Pancreas (tissue), 10 donors: ENCODE measurements around the gene AURKA. TPM values are rescaled to one million over a fixed set of nuclear protein-coding genes. Genes with fewer than 3 reads are reported as not detected.

ENCODE experiments used
- ATAC-seq, 4 donors: fragments of 200-7000 bp; cut with Tn5 transposase; one replicate each; pipeline versions ENCODE4 v1.8.0 to v1.9.1; 2020; ENCODE audit warnings: mild to moderate bottlenecking in 4 of 4, moderate library complexity in 4 of 4
- DNase-seq, 6 donors: peaks; one replicate each; pipeline ENCODE4 v3.0.0-alpha.2; 2020
- FAIRE-seq: peaks from 2 replicates; lab custom pipeline; 2012; peaks lifted over from hg19 to GRCh38; lab: Jason Lieb, UNC
- H3K27ac ChIP-seq, 4 donors: fragments of 200-600 bp; sonication (generic); 1 replicate in 3 of 4; 2 replicates in 1 of 4; pipeline versions ENCODE4 v1.5.0 to v1.8.0; 2020
- H3K27me3 ChIP-seq, 4 donors: fragments of 200-600 bp; one replicate each; pipeline ENCODE4 v1.8.0; 2021
- H3K36me3 ChIP-seq, 3 donors: fragments of 200-600 bp; sonication (generic) in 1 of 3; one replicate each; pipeline versions ENCODE4 v1.5.0 to v1.8.0; 2020 to 2021
- H3K4me1 ChIP-seq, 3 donors: fragments of 200-600 bp; one replicate each; pipeline ENCODE4 v1.8.0; 2021
- H3K4me3 ChIP-seq, 4 donors: fragments of 200-600 bp; sonication (generic) in 2 of 4; one replicate each; pipeline versions ENCODE4 v1.5.0 to v1.8.0; 2020 to 2021
- H3K9me3 ChIP-seq, 4 donors: fragments of 200-600 bp; one replicate each; pipeline ENCODE4 v1.8.0; 2021
- CTCF ChIP-seq, 4 donors: fragments of 200-600 bp; sonication (generic) in 3 of 4; IDR thresholded peaks; one replicate each; pipeline versions ENCODE4 v1.5.0 to v1.8.0; 2021; ENCODE audit warnings: antibody characterized with exemption in 4 of 4
- WGBS, 2 donors: extraction: QIAGEN DNeasy Blood & Tissue Kit; methylation state at CpG; one replicate each; pipeline ENCODE4 v1.1.7; 2013; 5-methylcytosine and 5-hydroxymethylcytosine counted together
- intact Hi-C, 3 donors: fragments of 100-400 bp; cut with DNase I; formaldehyde crosslinking; loops; one replicate each; pipeline versions ENCODE4 v1.11.1 to v1.14.2; 2022
- polyA plus RNA-seq, 2 donors: library from polyadenylated mRNA; stranded (reverse); fragments of 200-250 nt; gene quantifications; one replicate each; pipeline ENCODE4 v1.2.3, GENCODE V29; 2013
- total RNA-seq, 6 donors: library from RNA; stranded (reverse); fragmentation: NEBNext Ultra II Directional in 4 of 6; extraction: Animal tissue kit (Norgen Biotek cat#: 25700) in 4 of 6; gene quantifications; one replicate each; pipeline versions ENCODE4 v1.2.1 to v1.2.4, GENCODE V29; 2021 to 2023
- donor health status: healthy with polysubstance abuse.
- donor health status: DM: no; HTN: no; CAD: no; lungs with moderate emphysema.
- donor health status: DM: no; HTN: no; CAD: no.
- donor health status: control.
- donor health status: control.
- donor health status: Bipolar disorder and iron deficiency.
- donor health status: DM: yes; HTN: yes; CAD: no.
- donor health status: DM: no; HTN: no; CAD: no.
- donor health status: DM: no; HTN: no; CAD: no.
- donor health status: DM: yes; HTN: yes; CAD: no.

The AURKA gene
- total RNA-seq (1 to 10 TPM in 4 of 6 donors, under 1 TPM in 2; 0.51 to 1.9 (median 1.1) TPM), polyA plus RNA-seq (under 1 TPM; 0.61 to 0.80 TPM)

- intact Hi-C loops = no loop called here
- peak; percentile 78 for FAIRE-seq
- Histone ChIP-seq H3K4me1 (peaks cover 12 to 18% (median 16%) of the 10 kb centered on the region in 3 donors), H3K27me3 (no peaks in the 10 kb centered on the region), H3K9me3 (no peaks in the 10 kb centered on the region), H3K27ac (peak within 1 kb of the TSS; percentile 66 to 90 (median 82)), H3K36me3 (peaks cover 0 to 20% (median 19%) of the 10 kb centered on the region in 3 donors), H3K4me3 (peak within 1 kb of the TSS; percentile 54 to 77 (median 70))
- peak; percentile 99 to 100 (median 100) for DNase-seq
- peak; percentile 95 to 98 (median 96) for ATAC-seq
- TF ChIP-seq CTCF (IDR thresholded peaks at IDR 0.05) = no peak
- WGBS, 2 donors = 0% methylated on average over 53 of the region's 53 CpGs
Observed at GRCh38 chr20:56392132-56392880, at the start of gene AURKA, which contains the start of gene CSTF1. Gene AURKA, minus strand, starts transcription at chr20:56392215. Its CDS starts 4,018 bp downstream, at chr20:56388197. Gene CSTF1, plus strand, starts transcription at chr20:56392645. Its CDS starts 2,908 bp downstream, at chr20:56395553.

GRCh38 chr20:56440346-56441007 lies 48.5 kb upstream of the AURKA start:
- no peak overlapping the region for H3K27ac ChIP-seq
- no peaks in the 10 kb centered on the region for H3K9me3 ChIP-seq
- H3K27me3 ChIP-seq = no peaks in the 10 kb centered on the region
- H3K4me3 ChIP-seq = no peak overlapping the region
- no peaks in the 10 kb centered on the region for H3K4me1 ChIP-seq
- FAIRE-seq = no peak
- WGBS, 2 donors = 53 to 68% methylated on average over 4 of the region's 4 CpGs
- DNase-seq = no peak
- no peak for ATAC-seq
- intact Hi-C loops = no loop called here
- no peak for TF ChIP-seq CTCF (IDR thresholded peaks at IDR 0.05)
- no peaks in the 10 kb centered on the region for H3K36me3 ChIP-seq

- peak in 2 of 4 donors; percentile 9 to 53 for ATAC-seq
- no peak overlapping the region for H3K27ac ChIP-seq
- TF ChIP-seq CTCF (IDR thresholded peaks at IDR 0.05) = no peak
- peak in 1 of 6 donors; percentile 23 for DNase-seq
- no peaks in the 10 kb centered on the region for H3K4me1 ChIP-seq
- no peak for FAIRE-seq
- intact Hi-C loops = no loop called here
- H3K36me3 ChIP-seq = no peaks in the 10 kb centered on the region
- WGBS, 2 donors = 50 to 55% methylated on average over 5 of the region's 5 CpGs
- H3K27me3 ChIP-seq = no peaks in the 10 kb centered on the region
- H3K4me3 ChIP-seq = no peak overlapping the region
- H3K9me3 ChIP-seq = no peaks in the 10 kb centered on the region
Observed at GRCh38 chr20:56439771-56440291, 47.8 kb upstream of the AURKA start.

GRCh38 chr20:56438284-56438683 lies 46.3 kb upstream of the AURKA start:
- H3K36me3 ChIP-seq = no peaks in the 10 kb centered on the region
- H3K4me1 ChIP-seq = no peaks in the 10 kb centered on the region
- 82 to 94% methylated on average over 4 of the region's 4 CpGs for WGBS, 2 donors
- no peak overlapping the region for H3K27ac ChIP-seq
- TF ChIP-seq CTCF (IDR thresholded peaks at IDR 0.05) = no peak
- ATAC-seq = no peak
- no peaks in the 10 kb centered on the region for H3K9me3 ChIP-seq
- FAIRE-seq = no peak
- H3K27me3 ChIP-seq = no peaks in the 10 kb centered on the region
- no peak for DNase-seq
- no peak overlapping the region for H3K4me3 ChIP-seq
- intact Hi-C loops = no loop called here
